IMR-90 (cell line): Measurements from ENCODE around the gene USP20.

ENCODE experiments used
- BHLHE40 ChIP-seq: fragments of 150-350 bp; IDR thresholded peaks from 2 replicates; pipeline ENCODE4 v1.6.1; 2016; ENCODE audit warnings: mild to moderate bottlenecking, low read depth, low read length
- CEBPB ChIP-seq: IDR thresholded peaks from 2 replicates; pipeline ENCODE4 v1.6.1; 2012; ENCODE audit warnings: low read depth, low read length, improper control_type of control experiment
- CHD1 ChIP-seq: IDR thresholded peaks from 2 replicates; pipeline ENCODE4 v1.6.1; 2012; ENCODE audit warnings: low read depth, low read length, improper control_type of control experiment
- MAFK ChIP-seq: IDR thresholded peaks from 2 replicates; pipeline ENCODE4 v1.6.1; 2012; ENCODE audit warnings: low read depth, low read length, improper control_type of control experiment
- MAZ ChIP-seq: IDR thresholded peaks from 2 replicates; pipeline ENCODE4 v1.6.1; 2012; ENCODE audit warnings: low read depth, mild to moderate bottlenecking, low read length, improper control_type of control experiment, moderate library complexity, borderline replicate concordance
- MXI1 ChIP-seq: IDR thresholded peaks from 2 replicates; pipeline ENCODE4 v1.6.1; 2012; ENCODE audit warnings: low read depth, mild to moderate bottlenecking, low read length, moderate library complexity, borderline replicate concordance
- POLR2A ChIP-seq: IDR thresholded peaks from 2 replicates; pipeline ENCODE4 v1.6.1; 2012; ENCODE audit warnings: mild to moderate bottlenecking, low read depth, low read length
- RAD21 ChIP-seq: IDR thresholded peaks from 2 replicates; pipeline ENCODE4 v1.6.1; 2012; ENCODE audit warnings: low read length, improper control_type of control experiment
- RFX5 ChIP-seq: IDR thresholded peaks from 2 replicates; pipeline ENCODE4 v1.8.0; 2012; ENCODE audit warnings: low read depth, mild to moderate bottlenecking, low read length, moderate library complexity
- TF ChIP-seq, protein P1 (sequence below): conservative IDR thresholded peaks from 2 replicates; pipeline ENCODE4 v1.5.1; 2012; ENCODE audit warnings: mild to moderate bottlenecking, low read depth, low read length, improper control_type of control experiment
- TF ChIP-seq, protein P2 (sequence below): fragments of 150-350 bp; IDR thresholded peaks from 2 replicates; pipeline ENCODE4 v1.6.1; 2017; ENCODE audit warnings: mild to moderate bottlenecking, antibody characterized with exemption, low read length, low read depth
- TF ChIP-seq, protein P3 (sequence below): fragments of 150-350 bp; IDR thresholded peaks from 2 replicates; pipeline ENCODE4 v1.6.1; 2016; ENCODE audit warnings: low read depth, mild to moderate bottlenecking, low read length, moderate library complexity, borderline replicate concordance

DNA sequence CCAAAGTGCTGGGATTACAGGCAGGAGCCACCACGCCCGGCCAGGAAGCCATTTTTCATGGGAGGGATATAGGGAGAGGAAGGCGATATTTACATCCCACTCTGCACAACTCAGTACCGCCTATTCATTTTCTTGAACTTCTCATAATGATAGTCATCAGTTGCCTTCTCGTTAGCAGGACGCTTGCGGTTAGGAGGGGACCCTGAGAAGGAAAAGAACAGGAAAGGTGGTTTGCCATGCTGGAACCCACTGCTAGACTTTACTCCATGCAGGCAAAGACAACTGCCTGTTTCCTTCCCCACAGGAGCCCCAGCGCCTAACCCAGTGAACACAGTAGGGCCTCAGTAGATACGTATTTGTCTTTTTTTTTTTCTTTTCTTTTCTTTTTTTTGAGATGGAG is 7.2 kb upstream of the USP20 start:
- TF ChIP-seq, protein P1, sequence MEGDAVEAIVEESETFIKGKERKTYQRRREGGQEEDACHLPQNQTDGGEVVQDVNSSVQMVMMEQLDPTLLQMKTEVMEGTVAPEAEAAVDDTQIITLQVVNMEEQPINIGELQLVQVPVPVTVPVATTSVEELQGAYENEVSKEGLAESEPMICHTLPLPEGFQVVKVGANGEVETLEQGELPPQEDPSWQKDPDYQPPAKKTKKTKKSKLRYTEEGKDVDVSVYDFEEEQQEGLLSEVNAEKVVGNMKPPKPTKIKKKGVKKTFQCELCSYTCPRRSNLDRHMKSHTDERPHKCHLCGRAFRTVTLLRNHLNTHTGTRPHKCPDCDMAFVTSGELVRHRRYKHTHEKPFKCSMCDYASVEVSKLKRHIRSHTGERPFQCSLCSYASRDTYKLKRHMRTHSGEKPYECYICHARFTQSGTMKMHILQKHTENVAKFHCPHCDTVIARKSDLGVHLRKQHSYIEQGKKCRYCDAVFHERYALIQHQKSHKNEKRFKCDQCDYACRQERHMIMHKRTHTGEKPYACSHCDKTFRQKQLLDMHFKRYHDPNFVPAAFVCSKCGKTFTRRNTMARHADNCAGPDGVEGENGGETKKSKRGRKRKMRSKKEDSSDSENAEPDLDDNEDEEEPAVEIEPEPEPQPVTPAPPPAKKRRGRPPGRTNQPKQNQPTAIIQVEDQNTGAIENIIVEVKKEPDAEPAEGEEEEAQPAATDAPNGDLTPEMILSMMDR: no peak
- TF ChIP-seq BHLHE40 (no peak), RAD21 (no peak), MXI1 (no peak), CHD1 (no peak), MAZ (no peak), POLR2A (no peak), MAFK (no peak), RFX5 (no peak), CEBPB (no peak)
- TF ChIP-seq, protein P2, sequence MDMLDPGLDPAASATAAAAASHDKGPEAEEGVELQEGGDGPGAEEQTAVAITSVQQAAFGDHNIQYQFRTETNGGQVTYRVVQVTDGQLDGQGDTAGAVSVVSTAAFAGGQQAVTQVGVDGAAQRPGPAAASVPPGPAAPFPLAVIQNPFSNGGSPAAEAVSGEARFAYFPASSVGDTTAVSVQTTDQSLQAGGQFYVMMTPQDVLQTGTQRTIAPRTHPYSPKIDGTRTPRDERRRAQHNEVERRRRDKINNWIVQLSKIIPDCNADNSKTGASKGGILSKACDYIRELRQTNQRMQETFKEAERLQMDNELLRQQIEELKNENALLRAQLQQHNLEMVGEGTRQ: no peak
- TF ChIP-seq, protein P3, sequence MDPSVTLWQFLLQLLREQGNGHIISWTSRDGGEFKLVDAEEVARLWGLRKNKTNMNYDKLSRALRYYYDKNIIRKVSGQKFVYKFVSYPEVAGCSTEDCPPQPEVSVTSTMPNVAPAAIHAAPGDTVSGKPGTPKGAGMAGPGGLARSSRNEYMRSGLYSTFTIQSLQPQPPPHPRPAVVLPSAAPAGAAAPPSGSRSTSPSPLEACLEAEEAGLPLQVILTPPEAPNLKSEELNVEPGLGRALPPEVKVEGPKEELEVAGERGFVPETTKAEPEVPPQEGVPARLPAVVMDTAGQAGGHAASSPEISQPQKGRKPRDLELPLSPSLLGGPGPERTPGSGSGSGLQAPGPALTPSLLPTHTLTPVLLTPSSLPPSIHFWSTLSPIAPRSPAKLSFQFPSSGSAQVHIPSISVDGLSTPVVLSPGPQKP: no peak
